ENCODE results near the gene BABAM2.

The BABAM2 gene

DNA sequence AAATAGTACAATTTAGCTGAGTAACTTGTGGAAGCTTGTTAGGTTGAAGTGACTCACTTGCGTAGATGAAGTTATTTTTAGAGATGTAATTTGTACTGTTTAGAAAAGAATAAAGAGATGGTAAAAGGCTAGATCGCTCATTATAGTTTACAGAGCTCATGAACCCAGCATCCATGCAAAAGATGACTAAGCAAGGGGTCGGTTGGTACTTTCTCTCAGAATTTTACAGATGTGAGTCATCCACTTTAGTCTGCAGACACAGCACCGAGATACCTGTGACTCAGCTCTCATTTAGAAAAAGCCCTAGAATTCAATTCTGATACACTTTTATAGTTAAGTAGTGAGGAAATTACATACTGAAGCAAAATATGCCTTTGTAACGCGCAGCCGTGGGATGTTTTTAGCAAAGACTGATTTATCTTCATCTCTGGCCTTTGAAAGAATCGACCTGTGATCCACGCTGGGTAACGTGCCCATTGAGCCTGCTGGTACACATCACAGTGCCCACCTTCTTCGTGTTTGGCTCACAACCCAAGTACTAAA is 385.6 kb downstream of the BABAM2 start:
- TF ChIP-seq, protein P1, sequence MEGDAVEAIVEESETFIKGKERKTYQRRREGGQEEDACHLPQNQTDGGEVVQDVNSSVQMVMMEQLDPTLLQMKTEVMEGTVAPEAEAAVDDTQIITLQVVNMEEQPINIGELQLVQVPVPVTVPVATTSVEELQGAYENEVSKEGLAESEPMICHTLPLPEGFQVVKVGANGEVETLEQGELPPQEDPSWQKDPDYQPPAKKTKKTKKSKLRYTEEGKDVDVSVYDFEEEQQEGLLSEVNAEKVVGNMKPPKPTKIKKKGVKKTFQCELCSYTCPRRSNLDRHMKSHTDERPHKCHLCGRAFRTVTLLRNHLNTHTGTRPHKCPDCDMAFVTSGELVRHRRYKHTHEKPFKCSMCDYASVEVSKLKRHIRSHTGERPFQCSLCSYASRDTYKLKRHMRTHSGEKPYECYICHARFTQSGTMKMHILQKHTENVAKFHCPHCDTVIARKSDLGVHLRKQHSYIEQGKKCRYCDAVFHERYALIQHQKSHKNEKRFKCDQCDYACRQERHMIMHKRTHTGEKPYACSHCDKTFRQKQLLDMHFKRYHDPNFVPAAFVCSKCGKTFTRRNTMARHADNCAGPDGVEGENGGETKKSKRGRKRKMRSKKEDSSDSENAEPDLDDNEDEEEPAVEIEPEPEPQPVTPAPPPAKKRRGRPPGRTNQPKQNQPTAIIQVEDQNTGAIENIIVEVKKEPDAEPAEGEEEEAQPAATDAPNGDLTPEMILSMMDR (conservative IDR thresholded peaks at IDR 0.05) = no peak
- H3K27ac ChIP-seq = no peak overlapping the region

DNA sequence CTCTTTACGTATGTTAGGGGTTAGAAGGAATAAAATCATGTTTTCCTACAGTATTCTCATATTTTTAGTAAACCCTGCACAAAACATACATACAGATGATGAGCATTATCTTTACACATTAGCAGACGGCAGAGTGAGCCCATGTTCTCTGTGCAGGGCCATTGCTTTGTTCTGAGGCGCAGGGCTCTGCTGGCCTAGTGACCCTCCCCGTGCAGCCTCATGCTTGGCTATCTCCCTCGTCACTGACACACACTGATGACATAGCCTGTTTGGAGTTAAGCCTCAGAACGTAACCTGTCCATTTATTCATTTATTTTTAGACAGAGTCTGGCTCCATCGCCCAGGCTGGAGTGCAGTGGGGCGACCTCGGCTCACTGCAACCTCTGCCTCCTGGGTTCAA is 386.3 kb downstream of the BABAM2 start:
- no peak overlapping the region for H3K27ac ChIP-seq
- TF ChIP-seq, protein P1 (conservative IDR thresholded peaks at IDR 0.05) = no peak

DNA sequence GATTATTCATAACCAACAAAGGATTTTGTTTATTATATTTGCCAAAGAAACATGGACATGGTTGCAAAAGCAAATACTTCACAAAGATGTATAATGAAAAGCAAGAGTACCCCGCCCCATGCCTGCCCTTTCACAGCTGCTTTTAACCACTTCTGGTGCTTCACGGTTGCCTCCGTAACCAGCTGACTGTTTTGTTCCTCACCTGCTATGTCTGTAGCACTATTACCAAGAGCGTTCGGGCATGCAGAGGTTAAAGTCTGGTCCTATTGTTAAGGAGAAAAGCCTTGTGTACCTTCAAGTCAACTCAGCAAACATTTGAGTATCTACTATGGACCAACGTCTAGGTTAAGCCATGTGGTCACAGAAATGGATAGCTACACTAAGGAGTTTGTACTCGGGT is 386.9 kb downstream of the BABAM2 start:
- no peak overlapping the region for H3K27ac ChIP-seq
- TF ChIP-seq, protein P1 (conservative IDR thresholded peaks at IDR 0.05) = no peak

DNA sequence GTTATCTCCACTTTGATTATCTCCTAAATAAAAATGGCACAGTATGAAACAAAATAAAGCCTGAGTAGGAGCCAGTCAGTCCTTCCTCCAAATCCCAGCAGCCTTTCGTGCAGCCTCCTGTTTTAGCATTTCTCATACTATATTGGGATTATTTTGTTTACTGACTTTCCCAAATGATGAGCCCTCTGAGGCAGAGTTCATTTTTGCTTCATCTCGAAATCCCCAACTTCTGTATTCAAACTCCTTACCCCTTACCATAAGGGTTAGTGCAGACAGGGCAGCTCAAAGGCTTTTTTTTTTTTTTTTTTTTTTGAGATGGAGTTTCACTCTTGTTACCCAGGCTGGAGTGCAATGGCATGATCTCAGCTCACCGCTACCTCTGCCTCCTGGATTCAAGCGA is 388.8 kb downstream of the BABAM2 start:
- H3K27ac ChIP-seq = no peak overlapping the region
- TF ChIP-seq, protein P1 (conservative IDR thresholded peaks at IDR 0.05) = no peak

DNA sequence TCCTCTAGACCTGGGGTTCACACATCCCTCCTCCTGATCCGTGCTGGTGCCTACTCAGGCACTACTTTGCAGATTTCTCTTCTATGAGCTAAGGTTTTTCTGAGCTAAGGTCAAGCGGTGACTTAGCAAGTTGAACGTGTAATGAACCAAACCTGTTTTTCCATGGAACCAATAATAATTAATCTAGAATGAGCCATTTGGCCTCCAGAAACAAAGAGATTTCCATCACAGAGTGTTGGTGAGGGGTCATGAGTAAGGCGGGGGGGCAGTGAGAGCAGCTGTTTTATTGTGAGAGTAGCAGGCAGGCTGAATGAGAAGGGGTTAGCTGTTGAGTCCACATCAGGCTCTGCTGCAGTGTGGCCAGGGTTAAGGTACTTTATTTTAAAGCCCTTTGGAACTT is 390.1 kb downstream of the BABAM2 start:
- TF ChIP-seq, protein P1 (conservative IDR thresholded peaks at IDR 0.05) = no peak
- no peak overlapping the region for H3K27ac ChIP-seq

DNA sequence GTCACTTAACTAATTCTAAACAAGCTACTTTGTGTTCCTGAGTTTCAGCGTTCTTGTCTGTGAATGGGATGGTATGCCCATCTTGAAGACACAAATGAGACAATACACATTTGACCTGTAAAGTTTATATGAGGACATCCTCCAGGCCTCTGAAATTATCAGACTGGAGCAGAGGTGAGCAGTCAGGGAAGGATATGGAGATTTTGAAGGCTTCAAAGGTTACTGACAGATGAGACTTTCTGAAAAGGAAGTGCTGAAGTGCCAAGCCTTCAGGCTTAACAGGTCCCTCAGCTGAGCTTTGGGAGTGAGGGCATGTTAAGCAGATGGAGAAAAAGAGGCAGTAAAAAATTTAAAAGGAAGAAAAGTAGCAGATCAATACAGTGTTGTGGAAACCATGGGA is 391.2 kb downstream of the BABAM2 start:
- no peak overlapping the region for H3K27ac ChIP-seq
- TF ChIP-seq, protein P1 (conservative IDR thresholded peaks at IDR 0.05) = no peak

DNA sequence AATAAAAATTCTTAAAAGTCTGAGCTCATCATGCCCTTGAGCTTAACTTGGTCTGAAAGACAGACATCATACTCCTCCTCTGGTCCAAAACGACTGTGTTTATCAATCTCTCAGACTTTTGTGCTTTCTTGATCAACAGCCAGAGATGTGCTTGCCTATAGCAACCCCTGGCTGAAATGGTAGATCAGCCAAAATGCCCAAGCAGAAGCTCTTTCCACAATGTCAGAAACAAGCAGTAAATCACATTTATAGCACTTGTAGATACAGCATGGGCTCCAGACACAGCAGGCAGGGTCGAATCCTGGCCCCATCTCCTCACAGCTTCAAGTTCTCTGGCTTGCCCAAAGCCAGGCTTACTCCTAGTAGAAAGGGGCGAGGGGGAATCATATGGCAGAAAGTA is 391.7 kb downstream of the BABAM2 start:
- TF ChIP-seq, protein P1 (conservative IDR thresholded peaks at IDR 0.05) = no peak

More for the DNA sequence above, 391.7 kb downstream of the BABAM2 start:
- no peak overlapping the region for H3K27ac ChIP-seq

All from VCaP (cell line).